ENCODE results near the gene UNC13C. TPM values are rescaled to one million over a fixed set of nuclear protein-coding genes. Genes with fewer than 3 reads are reported as not detected.

UNC13C gene
- total RNA-seq, 1 donor = 0.81 TPM

DNA sequence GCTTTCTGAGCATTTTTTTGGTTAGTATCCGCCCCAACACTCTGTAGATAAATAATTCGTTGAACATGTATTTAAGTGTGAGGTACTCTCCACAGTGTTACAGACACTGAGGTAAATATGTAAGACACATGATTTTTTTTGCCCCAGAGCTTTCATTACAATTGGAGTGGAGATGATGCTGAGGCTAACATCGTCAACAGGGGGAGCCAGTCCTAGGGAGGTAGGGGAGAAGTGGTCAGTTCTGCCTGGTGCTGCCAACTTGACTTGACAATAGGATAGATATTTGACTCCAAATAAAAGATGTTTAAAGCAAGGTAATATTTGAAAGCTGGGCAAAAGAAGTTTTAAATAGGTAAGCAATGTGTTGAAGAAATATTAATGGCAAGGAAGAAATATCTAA lies 295.7 kb downstream of the UNC13C start:
- TF ChIP-seq, protein P1, sequence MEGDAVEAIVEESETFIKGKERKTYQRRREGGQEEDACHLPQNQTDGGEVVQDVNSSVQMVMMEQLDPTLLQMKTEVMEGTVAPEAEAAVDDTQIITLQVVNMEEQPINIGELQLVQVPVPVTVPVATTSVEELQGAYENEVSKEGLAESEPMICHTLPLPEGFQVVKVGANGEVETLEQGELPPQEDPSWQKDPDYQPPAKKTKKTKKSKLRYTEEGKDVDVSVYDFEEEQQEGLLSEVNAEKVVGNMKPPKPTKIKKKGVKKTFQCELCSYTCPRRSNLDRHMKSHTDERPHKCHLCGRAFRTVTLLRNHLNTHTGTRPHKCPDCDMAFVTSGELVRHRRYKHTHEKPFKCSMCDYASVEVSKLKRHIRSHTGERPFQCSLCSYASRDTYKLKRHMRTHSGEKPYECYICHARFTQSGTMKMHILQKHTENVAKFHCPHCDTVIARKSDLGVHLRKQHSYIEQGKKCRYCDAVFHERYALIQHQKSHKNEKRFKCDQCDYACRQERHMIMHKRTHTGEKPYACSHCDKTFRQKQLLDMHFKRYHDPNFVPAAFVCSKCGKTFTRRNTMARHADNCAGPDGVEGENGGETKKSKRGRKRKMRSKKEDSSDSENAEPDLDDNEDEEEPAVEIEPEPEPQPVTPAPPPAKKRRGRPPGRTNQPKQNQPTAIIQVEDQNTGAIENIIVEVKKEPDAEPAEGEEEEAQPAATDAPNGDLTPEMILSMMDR (IDR thresholded peaks at IDR 0.05; ENCODE audit: insufficient read depth, low read length) = no peak
- DNase-seq (ENCODE audit: low read depth) = no peak
- no peak overlapping the region for H3K4me3 ChIP-seq (ENCODE audit: low read depth, low read length)

DNA sequence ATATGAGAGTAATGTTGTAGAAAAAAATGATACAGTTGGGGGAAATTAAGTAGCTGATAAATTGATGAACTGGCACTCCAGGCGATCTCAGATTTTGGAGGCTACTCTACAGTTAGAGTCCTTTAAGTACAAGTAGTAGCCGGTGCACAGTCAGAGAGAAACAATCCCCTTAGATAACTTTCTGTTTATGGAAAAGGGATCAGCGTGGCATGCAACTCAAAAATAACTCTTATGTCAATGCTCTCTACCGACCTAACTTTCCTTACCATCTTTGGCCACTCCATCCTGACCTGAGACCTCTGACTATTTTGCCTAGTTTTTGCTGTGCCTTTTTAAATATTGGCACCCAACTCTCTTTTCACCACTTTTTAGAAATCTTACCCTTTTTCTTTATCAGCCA lies 299.6 kb downstream of the UNC13C start:
- TF ChIP-seq, protein P1 (IDR thresholded peaks at IDR 0.05; ENCODE audit: insufficient read depth, low read length) = no peak
- no peak overlapping the region for H3K4me3 ChIP-seq (ENCODE audit: low read depth, low read length)
- no peak for DNase-seq (ENCODE audit: low read depth)

DNA sequence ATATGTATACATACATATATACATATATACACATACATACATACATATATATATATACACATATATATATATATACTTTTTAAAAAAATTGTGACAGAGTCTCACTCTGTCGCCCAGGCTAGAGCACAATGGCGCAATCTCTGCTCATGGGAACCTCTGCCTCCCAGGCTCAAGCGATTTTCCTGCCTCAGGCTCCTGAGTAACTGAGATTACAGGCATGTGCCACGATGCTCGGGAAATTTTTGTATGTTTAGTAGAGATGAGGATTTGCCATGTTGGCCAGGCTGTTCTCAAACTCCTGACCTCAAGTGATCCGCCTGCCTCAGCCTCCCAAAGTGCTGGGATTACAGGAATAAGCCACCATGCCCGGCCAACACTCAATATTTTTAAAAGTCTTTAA lies 302.5 kb downstream of the UNC13C start:
- H3K4me3 ChIP-seq (ENCODE audit: low read depth, low read length) = no peak overlapping the region
- TF ChIP-seq, protein P1 (IDR thresholded peaks at IDR 0.05; ENCODE audit: insufficient read depth, low read length) = no peak
- DNase-seq (ENCODE audit: low read depth) = no peak

DNA sequence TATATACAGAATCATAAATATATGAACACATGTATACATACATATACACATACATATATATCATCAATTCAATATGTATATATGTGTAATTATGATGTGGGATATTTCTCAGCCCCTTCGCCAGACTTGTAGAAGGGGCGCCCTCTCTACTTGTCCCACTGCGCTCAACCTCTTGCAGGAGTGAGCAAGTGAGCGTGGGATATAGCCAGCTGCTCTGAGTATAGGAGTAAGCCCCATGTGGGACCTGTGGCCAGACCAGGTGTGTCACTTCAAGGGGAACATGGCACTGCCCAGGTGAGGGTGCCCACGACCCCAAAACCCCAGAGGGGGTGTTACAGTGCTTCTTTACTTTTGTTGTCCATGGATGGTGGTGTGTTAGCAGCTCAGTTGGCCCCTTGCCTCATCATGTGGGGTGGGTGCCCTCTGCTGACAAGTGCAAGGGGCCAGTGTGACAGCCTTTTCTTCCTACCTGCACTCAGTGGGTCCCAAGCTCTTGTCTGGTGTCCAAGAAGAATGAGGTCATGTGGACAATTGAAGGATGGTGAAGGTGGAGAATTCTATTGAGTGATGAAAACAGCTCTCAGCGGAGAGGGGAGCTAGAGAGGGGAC lies 304.1 kb downstream of the UNC13C start:
- no peak for DNase-seq (ENCODE audit: low read depth)
- H3K4me3 ChIP-seq (ENCODE audit: low read depth, low read length) = no peak overlapping the region
- TF ChIP-seq, protein P1 (IDR thresholded peaks at IDR 0.05; ENCODE audit: insufficient read depth, low read length) = no peak

DNA sequence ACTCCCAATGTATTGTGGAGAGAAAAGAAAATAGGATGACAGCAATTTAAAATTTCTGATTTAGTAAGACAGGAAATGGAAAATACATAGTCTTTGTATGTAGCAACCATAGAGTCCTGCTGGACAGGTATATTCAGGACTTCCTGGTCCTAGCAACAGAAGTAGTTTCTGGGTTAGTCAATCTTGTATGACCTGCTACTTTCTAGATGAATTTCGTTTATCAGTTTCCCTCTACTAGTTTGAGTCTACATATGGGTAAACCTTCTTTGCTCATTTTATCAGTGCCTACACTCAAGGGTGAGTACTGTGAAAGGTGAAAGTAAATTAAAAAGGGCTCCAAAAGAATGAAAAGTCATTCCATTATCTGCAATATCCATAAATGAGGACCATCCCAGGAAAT lies 309.8 kb downstream of the UNC13C start:
- DNase-seq (ENCODE audit: low read depth) = no peak
- H3K4me3 ChIP-seq (ENCODE audit: low read depth, low read length) = no peak overlapping the region
- TF ChIP-seq, protein P1 (IDR thresholded peaks at IDR 0.05; ENCODE audit: insufficient read depth, low read length) = no peak

DNA sequence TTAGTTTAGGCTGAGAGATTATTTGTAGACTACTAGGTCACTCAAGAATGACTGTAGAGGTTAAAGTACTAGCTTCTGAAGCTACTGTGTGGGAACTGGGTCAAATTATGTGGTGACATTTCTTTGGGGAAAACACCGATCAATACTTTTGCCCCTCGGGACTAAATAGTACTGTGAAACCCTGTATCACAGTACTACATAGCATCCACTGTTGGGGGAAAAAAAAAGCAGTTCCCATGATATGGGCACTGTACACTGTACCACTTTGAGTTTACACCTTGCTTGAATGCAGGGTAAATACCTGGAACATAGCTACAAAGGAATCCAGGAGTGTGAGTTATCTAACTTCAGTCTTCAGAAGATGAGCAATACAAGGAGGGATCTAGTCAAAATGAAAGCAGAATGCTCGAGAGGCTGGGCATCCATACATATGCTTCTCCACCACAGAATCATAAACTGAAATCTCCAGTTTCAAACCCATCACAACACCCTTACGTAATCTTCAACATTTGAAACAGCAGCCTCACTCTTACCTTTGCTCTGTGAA lies 311.4 kb downstream of the UNC13C start:
- H3K4me3 ChIP-seq (ENCODE audit: low read depth, low read length) = no peak overlapping the region
- TF ChIP-seq, protein P1 (IDR thresholded peaks at IDR 0.05; ENCODE audit: insufficient read depth, low read length) = no peak
- DNase-seq (ENCODE audit: low read depth) = no peak

DNA sequence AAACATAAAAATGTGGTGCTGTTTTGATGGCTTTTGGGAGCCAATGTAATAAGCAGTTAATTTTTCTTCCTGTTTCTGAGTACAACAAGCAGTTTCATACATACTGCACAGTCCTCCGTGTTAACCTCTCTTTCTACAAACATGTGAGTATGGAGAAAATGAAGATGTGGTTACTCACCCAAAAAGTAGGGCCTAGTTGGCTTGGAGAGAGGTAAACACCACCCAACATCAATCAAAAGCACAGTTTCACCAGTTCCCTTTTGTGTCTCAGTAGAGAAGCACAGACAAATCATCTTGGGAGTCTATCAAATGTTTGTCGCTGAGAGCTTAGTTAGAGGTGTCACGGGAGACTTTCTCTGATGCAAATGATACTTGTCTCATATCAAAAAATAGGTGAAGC lies 320.2 kb downstream of the UNC13C start:
- TF ChIP-seq, protein P1 (IDR thresholded peaks at IDR 0.05; ENCODE audit: insufficient read depth, low read length) = no peak
- no peak overlapping the region for H3K4me3 ChIP-seq (ENCODE audit: low read depth, low read length)
- DNase-seq (ENCODE audit: low read depth) = no peak
